GM12892 (cell line): ENCODE results near the gene OGT.

Experiments used
- POLR2A ChIP-seq: IDR thresholded peaks from 2 replicates; pipeline ENCODE4 v1.6.1; 2011; ENCODE audit warnings: low read depth, low read length, control low read depth
- POLR2AphosphoS5 ChIP-seq: IDR thresholded peaks from 2 replicates; pipeline ENCODE4 v1.6.1; 2011; ENCODE audit warnings: low read depth, low read length, control low read depth
- TAF1 ChIP-seq: IDR thresholded peaks from 2 replicates; pipeline ENCODE4 v1.6.1; 2011; ENCODE audit warnings: low read depth, mild to moderate bottlenecking, control low read depth, low read length, borderline replicate concordance

- TF ChIP-seq POLR2A (no peak), POLR2AphosphoS5 (no peak), TAF1 (no peak)
Measured at GRCh38 chrX:71609095-71609750, 76.3 kb downstream of the OGT start.
